AG04449 (cell line): Measurements from ENCODE around the gene PCMTD2.

Source experiments
- CTCF ChIA-PET: fragments of 350-600 bp; formaldehyde crosslinking; extraction: SDS; loops from one replicate; lab custom pipeline; 2021; ENCODE audit warnings: antibody characterized with exemption; lab: Yijun Ruan, JAX
- POLR2A ChIA-PET: fragments of 400-600, 350-600 bp; formaldehyde crosslinking; extraction: SDS; loops from one replicate; lab custom pipeline; 2020; ENCODE audit warnings: antibody characterized with exemption, inconsistent platforms; lab: Yijun Ruan, JAX
- DNase-seq: peaks from one replicate; pipeline ENCODE4 v3.0.0-alpha.2; 2010; ENCODE audit warnings: low read depth, low spot score
- H3K4me3 ChIP-seq: 2 replicates; pipeline ENCODE4 v1.5.1; 2011; ENCODE audit warnings: low read depth, mild to moderate bottlenecking, control low read depth, low read length
- TF ChIP-seq, protein P1 (sequence below): IDR thresholded peaks from one replicate; pipeline ENCODE4 v1.5.1; 2011; ENCODE audit warnings: mild to moderate bottlenecking, moderate library complexity, low read length, control low read depth, inconsistent platforms; ENCODE audit not compliant: insufficient read depth; ENCODE audit errors: missing control alignments

PCMTD2 gene

DNA sequence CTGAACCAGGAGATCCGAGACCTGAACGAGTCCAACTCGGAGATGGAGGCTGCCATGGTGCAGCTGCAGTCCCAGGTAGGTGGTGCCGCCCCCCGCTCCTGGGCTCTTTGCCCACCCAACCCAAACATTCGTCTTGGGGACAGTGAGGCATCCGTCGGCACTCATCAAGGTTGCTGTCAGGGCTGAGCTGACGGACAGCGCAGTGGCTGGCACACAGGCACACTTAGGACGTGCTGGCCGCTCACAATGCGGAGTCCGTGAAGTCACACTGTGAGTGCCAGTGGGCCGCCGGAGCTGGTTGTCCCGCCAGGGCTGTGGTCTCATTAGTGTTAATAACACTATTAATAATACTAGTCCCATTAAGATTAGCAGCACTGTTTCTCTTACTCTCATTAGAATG lies 18.2 kb upstream of the PCMTD2 start:
- no peak for DNase-seq
- ChIA-PET POLR2A (no interaction called here), CTCF (no interaction called here)
- no peak overlapping the region for H3K4me3 ChIP-seq
- TF ChIP-seq, protein P1, sequence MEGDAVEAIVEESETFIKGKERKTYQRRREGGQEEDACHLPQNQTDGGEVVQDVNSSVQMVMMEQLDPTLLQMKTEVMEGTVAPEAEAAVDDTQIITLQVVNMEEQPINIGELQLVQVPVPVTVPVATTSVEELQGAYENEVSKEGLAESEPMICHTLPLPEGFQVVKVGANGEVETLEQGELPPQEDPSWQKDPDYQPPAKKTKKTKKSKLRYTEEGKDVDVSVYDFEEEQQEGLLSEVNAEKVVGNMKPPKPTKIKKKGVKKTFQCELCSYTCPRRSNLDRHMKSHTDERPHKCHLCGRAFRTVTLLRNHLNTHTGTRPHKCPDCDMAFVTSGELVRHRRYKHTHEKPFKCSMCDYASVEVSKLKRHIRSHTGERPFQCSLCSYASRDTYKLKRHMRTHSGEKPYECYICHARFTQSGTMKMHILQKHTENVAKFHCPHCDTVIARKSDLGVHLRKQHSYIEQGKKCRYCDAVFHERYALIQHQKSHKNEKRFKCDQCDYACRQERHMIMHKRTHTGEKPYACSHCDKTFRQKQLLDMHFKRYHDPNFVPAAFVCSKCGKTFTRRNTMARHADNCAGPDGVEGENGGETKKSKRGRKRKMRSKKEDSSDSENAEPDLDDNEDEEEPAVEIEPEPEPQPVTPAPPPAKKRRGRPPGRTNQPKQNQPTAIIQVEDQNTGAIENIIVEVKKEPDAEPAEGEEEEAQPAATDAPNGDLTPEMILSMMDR: no peak

GRCh38 chr20:64238115-64238825 lies 17.3 kb upstream of the PCMTD2 start:
- H3K4me3 ChIP-seq: no peak overlapping the region
- DNase-seq: no peak
- TF ChIP-seq, protein P1: no peak
- ChIA-PET CTCF (no interaction called here), POLR2A (no interaction called here)

DNA sequence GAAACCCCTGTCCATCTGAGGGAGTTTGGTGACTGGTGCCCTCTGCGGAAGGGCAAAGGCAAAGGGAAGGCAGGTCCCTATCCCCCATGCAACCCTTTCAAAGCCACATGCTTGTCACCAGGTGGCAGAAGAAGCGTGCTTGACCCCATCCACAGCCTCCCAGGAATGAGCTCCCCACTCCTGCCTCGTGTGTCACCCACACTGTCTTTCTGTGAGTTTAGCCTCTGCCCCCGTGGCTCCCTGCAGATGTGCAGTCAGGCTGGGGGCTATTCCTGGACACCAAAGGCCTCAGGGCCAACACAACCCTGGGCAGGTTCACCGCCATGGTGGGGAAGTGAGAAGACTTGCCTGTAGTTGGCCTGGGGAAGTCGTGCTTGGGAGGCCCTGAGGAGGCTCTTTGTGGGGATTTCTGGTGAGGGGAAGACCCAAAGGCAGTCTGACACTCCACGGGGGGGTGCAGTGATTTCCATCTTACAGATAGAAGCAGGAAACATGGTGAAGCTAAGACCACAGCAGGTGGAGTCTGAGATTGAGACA lies 16.6 kb upstream of the PCMTD2 start:
- ChIA-PET POLR2A (no interaction called here), CTCF (no interaction called here)
- TF ChIP-seq, protein P1: no peak
- no peak for DNase-seq
- H3K4me3 ChIP-seq: no peak overlapping the region

GRCh38 chr20:64239449-64240242 lies 15.9 kb upstream of the PCMTD2 start:
- TF ChIP-seq, protein P1: no peak
- H3K4me3 ChIP-seq: no peak overlapping the region
- POLR2A ChIA-PET: no interaction called here
- no peak for DNase-seq
- CTCF ChIA-PET: no interaction called here

DNA sequence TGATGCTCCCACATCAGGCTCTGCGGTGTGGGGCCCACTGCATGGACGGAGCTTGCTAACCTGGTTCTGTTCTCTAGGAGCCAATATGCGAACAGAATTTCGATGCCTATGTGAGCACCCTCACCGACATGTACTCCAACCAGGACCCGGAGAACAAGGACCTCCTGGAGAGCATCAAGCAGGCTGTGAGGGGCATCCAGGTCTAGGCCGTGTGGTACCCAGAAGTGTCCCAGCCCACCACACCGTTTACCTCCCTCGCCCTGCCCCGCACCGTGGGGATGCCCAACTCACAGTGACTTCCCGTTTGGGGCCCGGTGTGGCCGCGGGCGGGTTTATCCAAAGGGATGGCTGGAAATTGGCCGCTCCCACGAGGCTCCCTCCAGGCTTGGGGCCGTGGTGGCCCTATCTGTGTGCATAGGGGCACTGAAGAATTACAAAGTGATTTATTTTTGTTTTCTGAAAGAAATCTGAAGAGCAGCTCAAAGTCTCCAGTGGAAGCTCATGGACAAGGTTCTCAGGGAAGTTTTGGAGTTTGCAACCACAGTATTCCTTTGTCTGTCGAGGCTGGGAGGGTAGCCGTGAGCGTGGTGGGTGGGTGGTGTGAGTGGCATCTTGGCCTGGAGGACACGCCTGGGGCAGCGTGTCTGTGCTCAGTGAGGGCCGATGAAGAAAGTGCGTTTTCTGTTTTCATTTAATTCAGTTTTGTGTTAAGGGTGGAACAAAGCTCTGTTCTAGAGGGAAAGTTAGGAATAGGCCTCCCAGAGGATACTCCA lies 15.1 kb upstream of the PCMTD2 start:
- no peak overlapping the region for H3K4me3 ChIP-seq
- CTCF ChIA-PET: no interaction called here
- TF ChIP-seq, protein P1: no peak
- POLR2A ChIA-PET: interaction anchor here (0.7 kb wide), 1 partner anchor 16 kb away, joined by 3 read pairs; no protein-coding TSS in a partner anchor
- DNase-seq: no peak
